ENCODE measurements around the gene SLC13A1. TPM values are rescaled to one million over a fixed set of nuclear protein-coding genes. Genes with fewer than 3 reads are reported as not detected.
"Not testable (repeated sequence)": the region's sequence is repeated elsewhere in the genome, so short reads cannot be mapped to it uniquely, and the experiment has no call there.

The SLC13A1 gene
- total RNA-seq, 1 donor from 2014 or later: not detected

DNA sequence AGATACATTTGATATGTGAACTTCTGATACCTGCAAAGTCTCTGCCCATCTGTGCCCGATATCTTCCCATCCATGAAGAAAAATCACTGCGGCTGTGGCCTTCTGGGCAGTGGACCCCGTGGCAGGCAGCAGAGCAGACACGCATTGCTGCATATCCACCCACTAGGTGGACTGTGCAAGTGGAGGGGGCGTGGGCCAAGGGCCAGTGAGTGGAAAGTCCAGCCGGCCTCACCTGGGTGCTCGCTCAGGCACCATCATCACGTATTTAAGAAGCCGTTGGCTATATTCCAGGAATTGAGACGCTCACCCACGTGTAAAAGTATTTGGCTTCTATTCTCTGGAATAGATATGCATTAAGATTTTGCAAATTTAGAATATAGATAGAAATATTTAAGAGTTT is 30.8 kb upstream of the SLC13A1 start:
- no peak overlapping the region for H3K4me3 Mint-ChIP-seq
- H3K9me3 Mint-ChIP-seq: peaks cover 8% of the 10 kb centered on the region
- no peak for DNase-seq (ENCODE audit: low spot score in 2 of 2, unreplicated experiment in 2 of 2)
- TF ChIP-seq, protein P1, sequence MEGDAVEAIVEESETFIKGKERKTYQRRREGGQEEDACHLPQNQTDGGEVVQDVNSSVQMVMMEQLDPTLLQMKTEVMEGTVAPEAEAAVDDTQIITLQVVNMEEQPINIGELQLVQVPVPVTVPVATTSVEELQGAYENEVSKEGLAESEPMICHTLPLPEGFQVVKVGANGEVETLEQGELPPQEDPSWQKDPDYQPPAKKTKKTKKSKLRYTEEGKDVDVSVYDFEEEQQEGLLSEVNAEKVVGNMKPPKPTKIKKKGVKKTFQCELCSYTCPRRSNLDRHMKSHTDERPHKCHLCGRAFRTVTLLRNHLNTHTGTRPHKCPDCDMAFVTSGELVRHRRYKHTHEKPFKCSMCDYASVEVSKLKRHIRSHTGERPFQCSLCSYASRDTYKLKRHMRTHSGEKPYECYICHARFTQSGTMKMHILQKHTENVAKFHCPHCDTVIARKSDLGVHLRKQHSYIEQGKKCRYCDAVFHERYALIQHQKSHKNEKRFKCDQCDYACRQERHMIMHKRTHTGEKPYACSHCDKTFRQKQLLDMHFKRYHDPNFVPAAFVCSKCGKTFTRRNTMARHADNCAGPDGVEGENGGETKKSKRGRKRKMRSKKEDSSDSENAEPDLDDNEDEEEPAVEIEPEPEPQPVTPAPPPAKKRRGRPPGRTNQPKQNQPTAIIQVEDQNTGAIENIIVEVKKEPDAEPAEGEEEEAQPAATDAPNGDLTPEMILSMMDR (IDR thresholded peaks at IDR 0.05; ENCODE audit: unreplicated experiment): no peak
- no peaks in the 10 kb centered on the region for H3K27me3 Mint-ChIP-seq (ENCODE audit: low read depth)
- H3K36me3 Mint-ChIP-seq: no peaks in the 10 kb centered on the region
- H3K27ac Mint-ChIP-seq: no peak overlapping the region
- H3K4me1 Mint-ChIP-seq: peaks cover 9% of the 10 kb centered on the region

DNA sequence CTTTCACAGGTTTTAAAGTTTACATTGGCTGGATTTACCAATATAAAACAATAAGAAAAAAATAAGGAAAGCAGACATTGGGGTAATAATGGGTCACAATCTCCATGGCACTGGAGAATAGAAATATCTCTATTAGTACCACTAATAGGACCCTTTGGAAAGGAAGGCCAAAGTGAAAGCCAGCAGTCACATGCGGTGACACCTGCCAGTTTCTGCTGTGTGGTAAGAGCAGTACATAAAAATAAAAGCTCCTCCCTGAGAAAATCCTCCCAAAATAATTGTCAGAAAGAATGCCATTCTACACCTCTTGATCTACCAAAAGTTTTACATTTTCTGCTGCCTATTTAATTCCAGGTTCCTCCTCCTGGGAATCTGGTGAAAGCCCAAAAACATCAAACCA is 30.4 kb upstream of the SLC13A1 start:
- no peak for DNase-seq (ENCODE audit: low spot score in 2 of 2, unreplicated experiment in 2 of 2)
- H3K27ac Mint-ChIP-seq: no peak overlapping the region
- H3K27me3 Mint-ChIP-seq (ENCODE audit: low read depth): no peaks in the 10 kb centered on the region
- TF ChIP-seq, protein P1 (IDR thresholded peaks at IDR 0.05; ENCODE audit: unreplicated experiment): no peak
- no peaks in the 10 kb centered on the region for H3K36me3 Mint-ChIP-seq
- H3K4me3 Mint-ChIP-seq: no peak overlapping the region
- H3K4me1 Mint-ChIP-seq: peaks cover 9% of the 10 kb centered on the region
- peaks cover 8% of the 10 kb centered on the region for H3K9me3 Mint-ChIP-seq

DNA sequence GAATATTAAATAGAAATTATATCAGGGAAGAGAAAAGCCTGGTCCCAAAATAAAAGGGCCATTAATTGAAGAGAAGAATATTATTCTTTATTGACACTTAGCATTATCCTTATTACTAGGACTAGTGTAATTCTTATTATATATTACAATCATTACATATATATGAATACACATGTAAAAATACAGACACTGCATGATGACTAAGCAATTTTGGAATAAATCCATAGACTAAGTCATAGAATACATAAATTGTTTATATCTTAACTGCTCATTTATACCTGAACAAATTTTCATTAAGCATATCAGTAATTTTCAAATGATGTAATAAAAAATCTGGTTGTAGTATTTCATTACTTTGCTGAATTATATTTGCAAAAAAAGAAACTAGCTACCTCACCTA is 29.7 kb upstream of the SLC13A1 start:
- Mint-ChIP-seq H3K27me3 (ENCODE audit: low read depth) (no peaks in the 10 kb centered on the region), H3K4me3 (no peak overlapping the region), H3K4me1 (peaks cover 9% of the 10 kb centered on the region), H3K27ac (no peak overlapping the region), H3K36me3 (no peaks in the 10 kb centered on the region), H3K9me3 (peaks cover 8% of the 10 kb centered on the region)
- TF ChIP-seq, protein P1 (IDR thresholded peaks at IDR 0.05; ENCODE audit: unreplicated experiment): no peak
- DNase-seq (ENCODE audit: low spot score in 2 of 2, unreplicated experiment in 2 of 2): no peak

DNA sequence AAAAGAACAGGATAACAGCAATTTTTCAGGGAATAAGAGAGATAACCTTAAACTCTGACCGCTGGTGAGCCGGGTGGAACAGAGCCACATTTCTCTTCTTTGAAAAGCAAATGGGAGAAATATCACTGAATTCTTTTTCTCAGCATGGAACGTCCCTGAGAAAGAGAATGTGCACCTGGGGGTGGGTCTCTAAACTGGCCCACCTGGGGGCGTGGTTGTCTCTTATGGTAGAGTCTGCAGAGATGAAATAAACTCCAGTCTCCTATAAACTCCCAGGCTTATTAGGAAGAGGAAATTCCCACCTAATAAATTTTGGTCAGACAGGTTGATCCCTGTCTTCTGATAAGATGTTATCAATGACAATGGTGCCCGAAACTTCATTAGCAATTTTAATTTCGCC is 27.9 kb upstream of the SLC13A1 start:
- H3K36me3 Mint-ChIP-seq; H3K27me3 Mint-ChIP-seq (ENCODE audit: low read depth); H3K27ac Mint-ChIP-seq; H3K4me1 Mint-ChIP-seq; DNase-seq (ENCODE audit: low spot score in 2 of 2, unreplicated experiment in 2 of 2); H3K4me3 Mint-ChIP-seq: not testable (repeated sequence)
- peaks cover 17% of the 10 kb centered on the region for H3K9me3 Mint-ChIP-seq

DNA sequence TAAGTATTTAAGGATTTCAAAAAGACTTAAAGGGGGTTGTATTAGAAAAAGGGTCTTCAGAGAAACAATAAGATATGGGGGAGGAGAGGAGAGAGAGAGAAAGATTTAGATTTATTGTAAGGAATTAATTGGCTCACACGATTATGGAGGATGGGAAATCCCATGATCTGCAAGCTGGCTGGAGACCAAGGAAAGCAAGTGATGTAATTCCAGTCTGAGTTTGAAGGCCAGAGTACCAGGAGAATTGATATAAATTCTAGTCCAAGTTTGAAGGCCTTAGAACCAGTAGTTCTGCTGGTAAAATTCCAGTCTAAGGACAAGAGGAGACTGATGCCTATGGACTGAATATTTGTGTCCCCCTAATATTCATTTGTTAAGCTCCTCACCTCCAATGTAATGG is 20.6 kb upstream of the SLC13A1 start:
- peaks cover 51% of the 10 kb centered on the region for H3K9me3 Mint-ChIP-seq
- no peak for DNase-seq (ENCODE audit: low spot score in 2 of 2, unreplicated experiment in 2 of 2)

DNA sequence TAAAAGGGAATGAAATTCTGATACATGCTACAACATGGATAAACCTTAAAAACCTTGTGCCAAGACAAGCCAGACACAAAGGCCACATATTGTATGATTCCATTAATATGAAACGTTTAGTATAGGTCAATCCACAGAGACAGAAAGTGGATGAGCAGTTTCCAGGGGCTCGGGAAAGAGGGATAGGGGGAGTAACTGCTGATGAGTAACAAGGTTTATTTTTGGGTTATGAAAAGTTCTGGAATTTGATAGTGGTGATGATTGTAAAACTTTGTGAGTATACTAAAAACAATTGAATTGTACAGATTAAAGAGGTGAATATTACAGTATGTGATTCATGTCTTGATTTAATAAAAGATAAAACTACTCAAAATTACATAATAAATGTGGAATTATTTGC is 19.1 kb upstream of the SLC13A1 start:
- Mint-ChIP-seq H3K27me3 (ENCODE audit: low read depth) (no peaks in the 10 kb centered on the region), H3K4me3 (no peak overlapping the region), H3K9me3 (peaks cover 62% of the 10 kb centered on the region), H3K4me1 (no peaks in the 10 kb centered on the region), H3K27ac (no peak overlapping the region), H3K36me3 (peaks cover 11% of the 10 kb centered on the region)
- TF ChIP-seq, protein P1 (IDR thresholded peaks at IDR 0.05; ENCODE audit: unreplicated experiment): no peak
- DNase-seq (ENCODE audit: low spot score in 2 of 2, unreplicated experiment in 2 of 2): no peak

More for the DNA sequence above, 20.6 kb upstream of the SLC13A1 start:
- H3K27ac Mint-ChIP-seq: no peak overlapping the region
- H3K27me3 Mint-ChIP-seq (ENCODE audit: low read depth): no peaks in the 10 kb centered on the region
- TF ChIP-seq, protein P1 (IDR thresholded peaks at IDR 0.05; ENCODE audit: unreplicated experiment): no peak
- H3K4me3 Mint-ChIP-seq: no peak overlapping the region
- H3K36me3 Mint-ChIP-seq: peaks cover 10% of the 10 kb centered on the region
- H3K4me1 Mint-ChIP-seq: no peaks in the 10 kb centered on the region

All from mesothelial cell of epicardium (in vitro differentiated cells).